Measurements from ENCODE around the gene ZFP91.
"Not testable (repeated sequence)": the region's sequence is repeated elsewhere in the genome, so short reads cannot be mapped to it uniquely, and the experiment has no call there.

The ZFP91 gene

GRCh38 chr11:58578635-58579191 lies at the start of gene ZFP91:
Gene ZFP91 (plus strand): TSS chr11:58579063. CDS start chr11:58579282, 219 bp downstream.
- DNase-seq (ENCODE audit: low read depth in 2 of 2): peak; percentile 95 to 96

GRCh38 chr11:58530236-58530635 lies 48.6 kb upstream of the ZFP91 start:
- DNase-seq (ENCODE audit: low read depth in 2 of 2): no peak

GRCh38 chr11:58531865-58532341 lies 47.0 kb upstream of the ZFP91 start:
- no peak for DNase-seq (ENCODE audit: low read depth in 2 of 2)

- DNase-seq (ENCODE audit: low read depth in 2 of 2): no peak
Measured at GRCh38 chr11:58546841-58547240, 32.0 kb upstream of the ZFP91 start.

- DNase-seq (ENCODE audit: low read depth in 2 of 2): no peak
Measured at GRCh38 chr11:58549644-58550043, 29.2 kb upstream of the ZFP91 start.

GRCh38 chr11:58560842-58561241 lies 18.0 kb upstream of the ZFP91 start:
- no peak for DNase-seq (ENCODE audit: low read depth in 2 of 2)

- no peak for DNase-seq (ENCODE audit: low read depth in 2 of 2)
Measured at GRCh38 chr11:58561394-58562098, 17.3 kb upstream of the ZFP91 start.

GRCh38 chr11:58562375-58562800 lies 16.5 kb upstream of the ZFP91 start:
- no peak for DNase-seq (ENCODE audit: low read depth in 2 of 2)

GRCh38 chr11:58564231-58564630 lies 14.6 kb upstream of the ZFP91 start:
- DNase-seq (ENCODE audit: low read depth in 2 of 2): no peak

- DNase-seq (ENCODE audit: low read depth in 2 of 2): no peak
Measured at GRCh38 chr11:58567889-58568512, 10.9 kb upstream of the ZFP91 start.

- DNase-seq (ENCODE audit: low read depth in 2 of 2): not testable (repeated sequence)
Measured at GRCh38 chr11:58572906-58573305, 6.0 kb upstream of the ZFP91 start.

GRCh38 chr11:58573451-58574104 lies 5.3 kb upstream of the ZFP91 start:
- DNase-seq (ENCODE audit: low read depth in 2 of 2): no peak

GRCh38 chr11:58574881-58575280 lies 4.0 kb upstream of the ZFP91 start:
- no peak for DNase-seq (ENCODE audit: low read depth in 2 of 2)

- no peak for DNase-seq (ENCODE audit: low read depth in 2 of 2)
Measured at GRCh38 chr11:58575377-58576020, 3.4 kb upstream of the ZFP91 start, which contains the start of gene LPXN. Gene LPXN (minus strand): TSS chr11:58575856. CDS start chr11:58575772, 84 bp downstream.

GRCh38 chr11:58576887-58577471 lies 1.9 kb upstream of the ZFP91 start:
- no peak for DNase-seq (ENCODE audit: low read depth in 2 of 2)

- DNase-seq (ENCODE audit: low read depth in 2 of 2): peak in 1 of 2 experiments; percentile 65
Measured at GRCh38 chr11:58577555-58578135, 1.2 kb upstream of the ZFP91 start.

- DNase-seq (ENCODE audit: low read depth in 2 of 2): peak; percentile 98
Measured at GRCh38 chr11:58578136-58578634, 678 bp upstream of the ZFP91 start.

- peak; percentile 75 to 76 for DNase-seq (ENCODE audit: low read depth in 2 of 2)
Measured at GRCh38 chr11:58579192-58580129, 598 bp downstream of the ZFP91 start.

- no peak for DNase-seq (ENCODE audit: low read depth in 2 of 2)
Measured at GRCh38 chr11:58580311-58580710, 1.4 kb downstream of the ZFP91 start.

GRCh38 chr11:58582437-58582836 lies 3.6 kb downstream of the ZFP91 start:
- DNase-seq (ENCODE audit: low read depth in 2 of 2): no peak
